SU-DHL-6 (cell line): ENCODE results near the gene GNAO1.

Source experiments
- H2AFZ ChIP-seq: fragments of 200-600 bp; sonication (generic); 2 replicates; pipeline ENCODE4 v1.6.1; 2014; ENCODE audit warnings: low read depth, mild to moderate bottlenecking, moderate library complexity, mixed read lengths, antibody characterized with exemption, low read length; ENCODE audit not compliant: severe bottlenecking
- H3F3A ChIP-seq: fragments of 200-600 bp; shearing (Covaris generic); 2 replicates; pipeline ENCODE4 v1.6.0; 2016; ENCODE audit warnings: antibody characterized with exemption, mild to moderate bottlenecking; ENCODE audit not compliant: insufficient read depth
- H3K27ac ChIP-seq: fragments of 200-600 bp; sonication (generic); 2 replicates; pipeline ENCODE4 v1.5.1; 2016; ENCODE audit warnings: low read depth, mild to moderate bottlenecking, low read length, moderate library complexity, mixed read lengths
- H3K27me3 ChIP-seq: fragments of 200-600 bp; sonication (generic), shearing (Covaris generic); 2 replicates; pipeline ENCODE4 v1.6.0; 2014; ENCODE audit warnings: mild to moderate bottlenecking, low read length
- H3K36me3 ChIP-seq: fragments of 200-600 bp; sonication (generic); 2 replicates; pipeline ENCODE4 v1.6.1; 2014; ENCODE audit warnings: mild to moderate bottlenecking, low read length, mixed read lengths
- H3K4me2 ChIP-seq: fragments of 300-600, 200-600 bp; shearing (Covaris generic), sonication (generic); 2 replicates; pipeline ENCODE4 v1.6.0; 2014; ENCODE audit warnings: low read length, low read depth, mild to moderate bottlenecking; ENCODE audit not compliant: poor library complexity, severe bottlenecking
- H3K4me3 ChIP-seq: fragments of 200-600 bp; sonication (generic); 2 replicates; pipeline ENCODE4 v1.5.1; 2014; ENCODE audit warnings: antibody characterized with exemption, low read length, mild to moderate bottlenecking, mixed read lengths; ENCODE audit not compliant: insufficient read depth, poor library complexity, severe bottlenecking
- H3K79me2 ChIP-seq: fragments of 200-600 bp; sonication (generic); 2 replicates; pipeline ENCODE4 v1.6.1; 2014; ENCODE audit warnings: mild to moderate bottlenecking, low read length, moderate library complexity; ENCODE audit not compliant: insufficient read depth
- H3K9ac ChIP-seq: fragments of 200-600 bp; sonication (generic); 2 replicates; pipeline ENCODE4 v1.7.0; 2014; ENCODE audit warnings: mild to moderate bottlenecking, low read length
- H3K9me2 ChIP-seq: fragments of 200-600 bp; sonication (generic); replicated peaks from 2 replicates; pipeline ENCODE4 v1.6.1; 2014; ENCODE audit warnings: low read length; ENCODE audit not compliant: insufficient read depth
- H3K9me3 ChIP-seq: fragments of 200-600 bp; sonication (generic); 2 replicates; pipeline ENCODE4 v1.6.1; 2014; ENCODE audit warnings: low read length, mixed read lengths; ENCODE audit not compliant: insufficient read depth
- H4K20me1 ChIP-seq: fragments of 200-600 bp; sonication (generic); 2 replicates; pipeline ENCODE4 v1.6.1; 2014; ENCODE audit warnings: low read depth, mild to moderate bottlenecking, antibody characterized with exemption, low read length, moderate library complexity, mixed read lengths
- CTCF ChIP-seq: fragments of 200-600 bp; sonication (generic); IDR thresholded peaks from one replicate; pipeline ENCODE4 v1.5.1; 2017; ENCODE audit warnings: antibody characterized with exemption, mild to moderate bottlenecking, low read length, moderate library complexity; ENCODE audit not compliant: insufficient read depth, poor library complexity, severe bottlenecking
- EZH2phosphoT487 ChIP-seq: fragments of 200-600 bp; sonication (generic), shearing (Covaris generic); conservative IDR thresholded peaks from 2 replicates; pipeline ENCODE4 v1.6.1; 2018; ENCODE audit warnings: mild to moderate bottlenecking, antibody characterized with exemption, low read length, moderate library complexity, mixed read lengths

The GNAO1 gene

GRCh38 chr16:56295059-56295665 is 103.9 kb downstream of the GNAO1 start:
- H3K9me3 ChIP-seq: no peaks in the 10 kb centered on the region
- no peaks in the 10 kb centered on the region for H3K79me2 ChIP-seq
- H2AFZ ChIP-seq: no peak overlapping the region
- H3F3A ChIP-seq: no peaks in the 10 kb centered on the region
- no peaks in the 10 kb centered on the region for H3K36me3 ChIP-seq
- H4K20me1 ChIP-seq: no peaks in the 10 kb centered on the region
- H3K4me3 ChIP-seq: no peak overlapping the region
- TF ChIP-seq CTCF: no peak
- no peak for TF ChIP-seq EZH2phosphoT487
- no peak overlapping the region for H3K27ac ChIP-seq
- H3K4me2 ChIP-seq: no peak overlapping the region
- H3K27me3 ChIP-seq: no peaks in the 10 kb centered on the region
- H3K9me2 ChIP-seq: no peaks in the 10 kb centered on the region
- no peak overlapping the region for H3K9ac ChIP-seq

DNA sequence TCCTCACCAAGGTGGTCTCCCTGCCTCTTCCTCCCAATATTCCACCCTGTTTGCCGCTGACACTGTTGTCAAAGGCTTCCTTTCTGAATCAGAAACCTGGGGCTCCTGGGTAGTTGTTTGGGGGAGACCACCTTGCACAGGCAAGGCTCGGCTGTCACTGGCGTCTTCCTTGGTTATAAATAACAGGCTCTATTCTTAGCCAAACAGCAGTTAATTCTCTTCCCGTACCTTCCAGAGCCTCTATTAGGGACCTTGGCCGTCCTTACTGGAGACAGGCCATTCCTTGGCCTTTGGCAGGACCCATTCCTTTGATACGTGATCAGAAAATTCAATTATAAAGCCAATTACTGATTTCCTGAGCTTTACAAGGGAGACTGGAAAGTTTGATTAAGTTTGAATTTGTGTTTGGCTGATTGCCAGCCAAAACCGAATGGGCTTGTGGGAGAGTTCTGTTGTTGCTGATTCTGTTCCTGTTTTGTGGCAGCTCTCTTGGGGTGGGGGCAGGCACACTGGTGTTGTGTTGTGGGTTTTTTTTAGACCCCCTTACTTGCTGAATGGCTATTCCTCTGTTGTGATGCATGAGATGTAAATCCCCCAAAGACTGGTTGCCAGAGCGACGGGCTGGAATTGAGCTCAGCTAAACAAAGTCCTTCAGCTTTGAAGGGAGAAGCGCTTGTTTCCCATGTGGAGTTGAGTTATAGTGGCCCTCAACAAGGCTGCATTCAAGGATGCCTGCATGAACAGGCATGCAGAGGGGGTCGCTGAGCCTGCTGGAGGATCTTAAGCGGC is 104.6 kb downstream of the GNAO1 start:
- Histone ChIP-seq H3K9ac (no peak overlapping the region), H3K27ac (no peak overlapping the region), H3K4me3 (no peak overlapping the region), H3F3A (no peaks in the 10 kb centered on the region), H3K4me2 (no peak overlapping the region), H3K9me3 (no peaks in the 10 kb centered on the region), H3K36me3 (no peaks in the 10 kb centered on the region), H3K79me2 (no peaks in the 10 kb centered on the region), H3K9me2 (no peaks in the 10 kb centered on the region), H2AFZ (no peak overlapping the region), H4K20me1 (no peaks in the 10 kb centered on the region), H3K27me3 (no peaks in the 10 kb centered on the region)
- TF ChIP-seq EZH2phosphoT487 (no peak), CTCF (no peak)

DNA sequence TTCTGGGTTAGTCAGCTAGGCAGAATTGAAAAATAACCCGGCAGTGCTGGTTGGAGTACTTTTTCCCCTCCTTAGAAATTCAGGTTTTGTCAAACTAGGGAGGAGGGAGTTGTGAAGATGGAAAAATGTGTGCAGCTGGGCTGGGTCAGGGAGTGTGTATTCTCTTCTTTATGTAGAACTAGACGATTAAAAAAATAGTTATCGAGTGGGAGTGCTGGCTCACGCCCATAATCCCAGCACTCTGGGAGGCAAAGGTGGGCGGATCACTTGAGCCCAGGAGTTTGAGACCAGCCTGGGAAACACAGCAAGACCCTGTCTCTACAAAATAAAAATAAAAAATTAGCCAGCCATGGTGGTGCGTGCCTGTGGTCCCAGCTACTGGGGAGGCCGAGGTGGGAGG is 106.4 kb downstream of the GNAO1 start:
- no peaks in the 10 kb centered on the region for H3K9me2 ChIP-seq
- no peak overlapping the region for H2AFZ ChIP-seq
- H3K27ac ChIP-seq: no peak overlapping the region
- no peak overlapping the region for H3K4me2 ChIP-seq
- no peaks in the 10 kb centered on the region for H3K79me2 ChIP-seq
- no peak overlapping the region for H3K9ac ChIP-seq
- H3K4me3 ChIP-seq: no peak overlapping the region
- H3K9me3 ChIP-seq: no peaks in the 10 kb centered on the region
- no peaks in the 10 kb centered on the region for H3K27me3 ChIP-seq
- H4K20me1 ChIP-seq: no peaks in the 10 kb centered on the region
- no peak for TF ChIP-seq CTCF
- TF ChIP-seq EZH2phosphoT487: no peak
- no peaks in the 10 kb centered on the region for H3F3A ChIP-seq
- no peaks in the 10 kb centered on the region for H3K36me3 ChIP-seq
